MM.1S (cell line): Measurements from ENCODE around the gene POLD2.

ENCODE experiments used
- EZH2phosphoT487 ChIP-seq: fragments of 300-600 bp; sonication (generic); IDR thresholded peaks from 2 replicates; pipeline ENCODE4 v1.6.1; 2018; ENCODE audit warnings: antibody characterized with exemption, low read length
- TF ChIP-seq, protein P1 (sequence below): fragments of 300-600 bp; sonication (generic); IDR thresholded peaks from 2 replicates; pipeline ENCODE4 v1.5.1; 2016; ENCODE audit warnings: antibody characterized with exemption, low read length, mixed read lengths

DNA sequence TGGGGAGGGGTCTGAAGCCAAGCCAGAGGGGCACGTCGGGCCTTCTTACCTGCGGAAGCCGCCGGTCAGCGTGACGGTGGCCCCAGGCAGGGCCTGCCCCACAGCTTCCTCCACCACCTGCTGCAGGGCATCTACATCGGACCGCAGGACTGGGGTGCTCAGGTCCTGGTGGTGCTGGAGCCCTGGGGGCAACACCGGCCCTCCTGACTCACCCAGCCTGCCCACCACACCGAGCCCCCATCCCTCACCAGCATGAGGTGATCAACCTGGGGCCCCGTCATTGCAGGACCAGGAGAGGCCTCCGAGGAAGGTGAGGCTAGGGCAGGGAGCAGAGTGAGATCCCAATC is 49.0 kb downstream of the POLD2 start:
- TF ChIP-seq, protein P1, sequence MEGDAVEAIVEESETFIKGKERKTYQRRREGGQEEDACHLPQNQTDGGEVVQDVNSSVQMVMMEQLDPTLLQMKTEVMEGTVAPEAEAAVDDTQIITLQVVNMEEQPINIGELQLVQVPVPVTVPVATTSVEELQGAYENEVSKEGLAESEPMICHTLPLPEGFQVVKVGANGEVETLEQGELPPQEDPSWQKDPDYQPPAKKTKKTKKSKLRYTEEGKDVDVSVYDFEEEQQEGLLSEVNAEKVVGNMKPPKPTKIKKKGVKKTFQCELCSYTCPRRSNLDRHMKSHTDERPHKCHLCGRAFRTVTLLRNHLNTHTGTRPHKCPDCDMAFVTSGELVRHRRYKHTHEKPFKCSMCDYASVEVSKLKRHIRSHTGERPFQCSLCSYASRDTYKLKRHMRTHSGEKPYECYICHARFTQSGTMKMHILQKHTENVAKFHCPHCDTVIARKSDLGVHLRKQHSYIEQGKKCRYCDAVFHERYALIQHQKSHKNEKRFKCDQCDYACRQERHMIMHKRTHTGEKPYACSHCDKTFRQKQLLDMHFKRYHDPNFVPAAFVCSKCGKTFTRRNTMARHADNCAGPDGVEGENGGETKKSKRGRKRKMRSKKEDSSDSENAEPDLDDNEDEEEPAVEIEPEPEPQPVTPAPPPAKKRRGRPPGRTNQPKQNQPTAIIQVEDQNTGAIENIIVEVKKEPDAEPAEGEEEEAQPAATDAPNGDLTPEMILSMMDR: no peak
- no peak for TF ChIP-seq EZH2phosphoT487
